D721Med (cell line): ENCODE data around the gene FGF14.

Experiments used
- DNase-seq: peaks from one replicate; pipeline ENCODE4 v3.0.0; 2011; ENCODE audit warnings: low spot score; ENCODE audit not compliant: insufficient read length
- FAIRE-seq: peaks from 2 replicates; lab custom pipeline; 2011; peaks lifted over from hg19 to GRCh38; lab: Jason Lieb, UNC
- CTCF ChIP-seq: IDR thresholded peaks from 2 replicates; pipeline ENCODE4 v1.5.1; 2012; ENCODE audit warnings: mild to moderate bottlenecking, control low read depth; ENCODE audit not compliant: insufficient read depth; ENCODE audit errors: missing control alignments

The FGF14 gene

GRCh38 chr13:102045731-102046130, 356.1 kb downstream of the FGF14 start:
- DNase-seq (no peak), FAIRE-seq (no peak)
- TF ChIP-seq CTCF: no peak

- TF ChIP-seq CTCF: no peak
- no peak for DNase-seq
- FAIRE-seq: no peak
Observed at GRCh38 chr13:102042746-102043145, 359.1 kb downstream of the FGF14 start.

- no peak for DNase-seq
- TF ChIP-seq CTCF: no peak
- no peak for FAIRE-seq
Observed at GRCh38 chr13:102041544-102041943, 360.3 kb downstream of the FGF14 start.

DNA sequence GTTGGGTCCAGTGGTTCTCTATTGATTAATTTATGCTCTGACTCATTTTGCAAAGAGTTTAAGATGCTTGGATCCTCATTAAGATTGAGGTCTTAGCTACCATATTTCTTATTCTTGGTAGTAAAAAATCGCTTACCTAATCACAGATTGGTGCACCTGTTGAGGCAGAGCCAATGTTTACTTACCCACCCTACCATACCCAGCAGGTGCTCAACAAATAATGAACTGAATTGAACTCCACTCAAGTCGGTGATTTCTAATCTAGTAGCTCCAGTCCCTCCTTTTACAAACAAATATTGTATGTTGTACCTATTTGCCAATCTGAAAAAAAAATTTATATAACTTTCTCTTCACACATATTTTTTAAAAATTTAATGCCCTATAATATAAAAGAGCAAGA, 361.0 kb downstream of the FGF14 start:
- FAIRE-seq (no peak), DNase-seq (no peak)
- TF ChIP-seq CTCF: no peak

DNA sequence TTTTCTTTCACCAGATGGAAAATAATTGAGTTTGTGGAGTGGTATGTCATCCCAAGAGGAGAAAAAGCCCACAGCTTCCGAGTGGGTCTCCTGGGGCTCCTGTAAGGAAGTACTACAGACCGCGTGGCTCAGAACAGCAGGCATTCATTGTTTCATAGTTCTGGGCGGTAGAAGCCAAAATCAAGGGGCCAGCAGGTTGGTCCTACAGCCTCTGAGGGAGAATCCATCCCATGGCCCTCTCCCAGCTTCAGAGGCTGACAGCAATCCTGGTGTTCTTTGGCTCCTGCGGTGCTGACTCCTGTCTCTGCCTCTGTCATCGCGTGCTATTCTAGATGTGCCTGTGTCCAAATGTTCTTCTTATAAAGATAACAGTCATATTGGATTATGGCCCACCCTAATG, 362.6 kb downstream of the FGF14 start:
- FAIRE-seq: no peak
- no peak for DNase-seq

DNA sequence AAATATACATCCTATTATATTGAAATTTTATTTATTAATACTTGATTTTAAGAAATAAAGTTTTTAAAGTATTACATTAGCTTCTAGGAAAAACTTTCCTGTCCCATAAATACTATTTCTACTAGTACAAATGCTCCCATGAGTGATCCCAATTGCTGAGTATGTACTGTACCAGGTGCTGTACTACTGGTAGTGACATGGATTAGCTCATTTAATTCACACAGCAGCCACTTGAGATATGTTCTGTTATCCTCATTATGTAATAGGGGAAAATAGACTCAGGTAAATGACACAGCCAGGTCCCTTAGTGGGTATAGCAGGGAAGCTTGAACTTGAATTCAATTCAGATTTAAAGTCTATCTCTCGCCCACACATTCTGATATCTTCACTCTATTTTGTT, 363.1 kb downstream of the FGF14 start:
- FAIRE-seq: no peak
- TF ChIP-seq CTCF: no peak
- DNase-seq: no peak

More for the DNA sequence above, 362.6 kb downstream of the FGF14 start:
- no peak for TF ChIP-seq CTCF

DNA sequence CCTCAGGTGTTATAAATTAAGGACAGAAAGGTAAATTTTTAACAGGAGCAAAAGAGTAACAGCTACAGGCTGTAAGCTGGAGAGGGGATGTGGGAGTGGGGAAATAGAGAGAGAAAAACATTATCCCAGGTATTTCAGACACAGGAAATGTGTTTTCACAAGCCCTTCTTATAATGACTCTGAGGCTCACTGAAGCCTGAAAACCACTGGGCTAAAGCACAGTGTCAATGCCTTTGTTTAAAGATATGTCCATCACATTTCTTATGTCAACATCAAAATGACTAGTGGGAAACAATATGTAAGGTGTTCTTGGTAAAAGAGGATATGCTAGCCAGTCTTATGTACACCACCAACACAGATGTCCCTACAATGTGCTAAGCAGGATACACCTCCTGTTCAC, 365.9 kb downstream of the FGF14 start:
- TF ChIP-seq CTCF: no peak
- DNase-seq (no peak), FAIRE-seq (no peak)
